Measurements from ENCODE around the gene HPCAL1. TPM values are rescaled to one million over a fixed set of nuclear protein-coding genes. Genes with fewer than 3 reads are reported as not detected.
"Not testable (repeated sequence)": the region's sequence is repeated elsewhere in the genome, so short reads cannot be mapped to it uniquely, and the experiment has no call there.

Gene HPCAL1
- total and polyA plus RNA-seq, 8 donors: 58.1 to 108 (median 72.1) TPM

DNA sequence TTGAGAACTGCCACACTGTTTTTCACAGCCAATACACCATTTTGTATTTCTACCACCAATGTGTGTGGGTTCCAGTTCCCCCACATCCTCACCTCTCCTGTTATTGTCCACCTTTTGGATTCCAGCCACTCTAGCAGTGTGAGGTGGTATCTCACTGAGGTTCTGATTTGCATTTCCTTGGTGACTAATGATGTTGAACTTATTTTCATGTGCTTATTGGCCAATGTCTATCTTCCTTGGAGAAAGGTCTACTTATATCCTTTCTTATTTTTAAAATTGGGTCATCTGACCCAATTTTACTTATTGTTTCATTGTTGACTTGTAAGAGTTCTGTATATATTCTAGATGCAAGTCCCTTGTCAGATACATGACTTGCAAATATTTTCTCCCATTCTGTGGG, 9.1 kb upstream of the HPCAL1 start:
- no peaks in the 10 kb centered on the region for H3K27me3 ChIP-seq
- peaks cover 0 to 8% of the 10 kb centered on the region in 2 donors for H3K9me3 ChIP-seq
- intact Hi-C loops (cut with DNase I): no loop called here
- DNase-seq (no peak), ATAC-seq (no peak)
- H3K36me3 ChIP-seq: no peaks in the 10 kb centered on the region
- peaks cover 6 to 18% of the 10 kb centered on the region in 2 donors for H3K4me1 ChIP-seq
- no peak overlapping the region for H3K4me3 ChIP-seq
- H3K27ac ChIP-seq: no peak overlapping the region
- TF ChIP-seq, protein P1, sequence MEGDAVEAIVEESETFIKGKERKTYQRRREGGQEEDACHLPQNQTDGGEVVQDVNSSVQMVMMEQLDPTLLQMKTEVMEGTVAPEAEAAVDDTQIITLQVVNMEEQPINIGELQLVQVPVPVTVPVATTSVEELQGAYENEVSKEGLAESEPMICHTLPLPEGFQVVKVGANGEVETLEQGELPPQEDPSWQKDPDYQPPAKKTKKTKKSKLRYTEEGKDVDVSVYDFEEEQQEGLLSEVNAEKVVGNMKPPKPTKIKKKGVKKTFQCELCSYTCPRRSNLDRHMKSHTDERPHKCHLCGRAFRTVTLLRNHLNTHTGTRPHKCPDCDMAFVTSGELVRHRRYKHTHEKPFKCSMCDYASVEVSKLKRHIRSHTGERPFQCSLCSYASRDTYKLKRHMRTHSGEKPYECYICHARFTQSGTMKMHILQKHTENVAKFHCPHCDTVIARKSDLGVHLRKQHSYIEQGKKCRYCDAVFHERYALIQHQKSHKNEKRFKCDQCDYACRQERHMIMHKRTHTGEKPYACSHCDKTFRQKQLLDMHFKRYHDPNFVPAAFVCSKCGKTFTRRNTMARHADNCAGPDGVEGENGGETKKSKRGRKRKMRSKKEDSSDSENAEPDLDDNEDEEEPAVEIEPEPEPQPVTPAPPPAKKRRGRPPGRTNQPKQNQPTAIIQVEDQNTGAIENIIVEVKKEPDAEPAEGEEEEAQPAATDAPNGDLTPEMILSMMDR (IDR thresholded peaks at IDR 0.05): no peak

DNA sequence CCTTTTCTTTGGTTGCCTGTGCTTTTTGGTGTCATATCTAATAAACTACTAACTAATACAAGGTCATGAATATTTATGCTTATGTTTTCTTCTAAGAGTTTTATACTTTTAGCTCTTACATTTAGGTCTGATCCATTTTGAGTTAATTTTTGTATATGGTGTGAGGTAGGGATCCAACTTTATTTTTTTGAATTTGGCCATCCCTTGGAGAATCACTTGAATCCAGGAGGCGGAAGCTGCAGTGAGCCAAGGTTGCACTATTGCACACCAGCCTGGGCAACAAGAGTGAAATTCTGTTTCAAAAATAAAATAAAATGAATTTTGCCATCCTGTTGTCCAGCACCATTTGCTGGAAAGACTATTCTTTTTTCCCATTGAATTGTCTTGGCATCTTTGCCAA, 8.6 kb upstream of the HPCAL1 start:
- TF ChIP-seq, protein P1 (IDR thresholded peaks at IDR 0.05): no peak
- Histone ChIP-seq H3K4me1 (peaks cover 6 to 23% of the 10 kb centered on the region in 2 donors), H3K4me3 (no peak overlapping the region), H3K27me3 (no peaks in the 10 kb centered on the region), H3K27ac (no peak overlapping the region), H3K36me3 (no peaks in the 10 kb centered on the region), H3K9me3 (peaks cover 0 to 8% of the 10 kb centered on the region in 2 donors)
- intact Hi-C loops (cut with DNase I): no loop called here
- no peak for DNase-seq
- no peak for ATAC-seq

DNA sequence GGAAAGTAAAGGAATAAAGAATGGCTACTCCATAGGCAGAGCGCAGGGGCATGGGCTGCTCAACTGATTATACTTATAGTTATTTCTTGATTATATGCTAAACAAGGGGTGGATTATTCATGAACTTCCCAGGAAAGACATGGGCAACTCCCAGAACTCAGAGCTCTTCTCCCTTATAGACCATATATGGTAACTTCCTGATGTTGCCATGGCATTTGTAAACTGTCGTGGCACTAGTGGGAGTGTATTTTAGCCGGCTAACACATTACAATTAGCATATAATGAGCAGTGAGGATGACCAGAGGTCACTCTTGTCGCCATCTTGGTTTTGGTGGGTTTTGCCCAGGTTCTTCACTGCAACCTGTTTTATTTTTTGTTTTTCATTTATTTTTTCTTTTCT, 7.1 kb upstream of the HPCAL1 start:
- H3K27ac ChIP-seq; intact Hi-C loops (cut with DNase I); H3K4me3 ChIP-seq; DNase-seq; H3K36me3 ChIP-seq; ATAC-seq; H3K9me3 ChIP-seq; H3K27me3 ChIP-seq: not testable (repeated sequence)
- peaks cover 6 to 38% of the 10 kb centered on the region in 2 donors for H3K4me1 ChIP-seq

DNA sequence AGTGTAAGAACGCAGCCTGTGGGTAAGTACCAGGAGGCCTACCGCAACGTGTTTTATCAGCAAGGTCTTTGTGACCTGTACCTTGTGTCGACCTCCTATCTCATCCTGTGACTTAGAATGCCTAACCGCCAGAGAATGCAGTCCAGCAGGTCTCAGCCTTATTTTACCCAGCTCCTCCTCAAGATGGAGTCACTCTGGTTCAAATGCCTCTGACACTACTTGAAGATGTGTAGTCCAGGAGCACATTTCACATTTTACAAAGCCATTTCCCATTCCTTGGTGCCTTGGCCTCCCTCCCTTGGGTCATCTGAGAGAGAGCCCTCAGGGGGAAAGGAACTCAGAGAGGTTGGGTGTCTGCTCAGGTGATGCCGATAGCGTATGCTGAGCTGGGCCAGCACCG, 6.6 kb upstream of the HPCAL1 start:
- intact Hi-C loops (cut with DNase I): no loop called here
- no peaks in the 10 kb centered on the region for H3K27me3 ChIP-seq
- no peak overlapping the region for H3K27ac ChIP-seq
- DNase-seq (no peak), ATAC-seq (no peak)
- H3K4me1 ChIP-seq: peaks cover 6 to 43% of the 10 kb centered on the region in 2 donors
- peaks cover 0 to 8% of the 10 kb centered on the region in 2 donors for H3K9me3 ChIP-seq
- no peak overlapping the region for H3K4me3 ChIP-seq
- TF ChIP-seq, protein P1 (IDR thresholded peaks at IDR 0.05): no peak
- no peaks in the 10 kb centered on the region for H3K36me3 ChIP-seq

DNA sequence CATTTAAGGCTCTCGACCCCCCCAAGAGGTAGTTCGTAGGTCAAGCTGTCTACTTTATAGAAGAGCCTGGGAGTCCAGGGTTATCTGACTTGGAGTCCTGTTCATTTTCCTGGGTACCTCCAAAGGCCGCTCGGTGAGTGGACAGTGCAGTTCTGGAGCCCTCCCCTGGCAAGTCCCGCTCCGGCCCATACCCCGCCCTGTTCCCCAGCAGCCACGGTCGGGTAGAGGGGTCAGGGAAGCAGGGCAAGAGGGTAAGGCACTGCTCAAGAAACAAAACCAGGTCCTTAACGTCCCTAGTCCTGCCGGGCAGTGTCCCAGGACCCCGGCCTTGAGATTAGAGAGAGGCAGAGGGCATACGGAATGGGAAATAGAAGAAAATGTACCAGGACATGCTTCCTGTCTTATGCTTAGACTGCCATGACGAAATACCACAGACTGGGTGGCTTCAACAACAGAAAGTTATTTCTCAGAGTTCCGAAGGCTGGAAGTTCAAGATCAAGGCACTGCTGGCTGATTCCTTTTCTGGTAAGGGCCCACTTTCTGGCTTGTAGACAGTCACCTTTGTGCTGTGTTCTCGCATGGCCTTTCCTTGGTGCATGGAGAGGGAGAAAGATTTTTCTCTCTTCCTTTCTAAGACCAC, 5.4 kb upstream of the HPCAL1 start:
- Histone ChIP-seq H3K9me3 (peaks cover 0 to 8% of the 10 kb centered on the region in 2 donors), H3K4me1 (peaks cover 6 to 54% of the 10 kb centered on the region in 2 donors), H3K27me3 (no peaks in the 10 kb centered on the region), H3K36me3 (no peaks in the 10 kb centered on the region), H3K4me3 (no peak overlapping the region), H3K27ac (peak overlapping the region in 1 of 2 donors; percentile 80)
- DNase-seq: no peak
- intact Hi-C loops (cut with DNase I): no loop called here
- TF ChIP-seq, protein P1 (IDR thresholded peaks at IDR 0.05): no peak
- no peak for ATAC-seq

Measured in left lung (tissue), 10 donors.